GM04503 (cell line): ENCODE results near the gene OR2K2.
"Not testable (repeated sequence)": the region's sequence is repeated elsewhere in the genome, so short reads cannot be mapped to it uniquely, and the experiment has no call there.

Experiments
- DNase-seq: peaks from one replicate; pipeline ENCODE4 v3.0.0-alpha.2; 2012; ENCODE audit warnings: low read depth

The OR2K2 gene

GRCh38 chr9:111330124-111330523, at the start of gene OR2K2:
TSS of gene OR2K2 (minus strand) at chr9:111330224. CDS start at chr9:111328433, 1,791 bp downstream.
- DNase-seq, result no peak

- no peak for DNase-seq
Measured at GRCh38 chr9:111375817-111376564, 46.0 kb upstream of the OR2K2 start.

- no peak for DNase-seq
Measured at GRCh38 chr9:111375062-111375461, 45.0 kb upstream of the OR2K2 start.

GRCh38 chr9:111372297-111372696, 42.3 kb upstream of the OR2K2 start:
- no peak for DNase-seq

- no peak for DNase-seq
Measured at GRCh38 chr9:111366978-111367377, 37.0 kb upstream of the OR2K2 start.

GRCh38 chr9:111362526-111362925, 32.5 kb upstream of the OR2K2 start:
- no peak for DNase-seq

GRCh38 chr9:111360881-111361280, 30.9 kb upstream of the OR2K2 start:
- DNase-seq, result no peak

GRCh38 chr9:111356481-111357244, 26.6 kb upstream of the OR2K2 start:
- DNase-seq, result peak; percentile 75

- no peak for DNase-seq
Measured at GRCh38 chr9:111352545-111352944, 22.5 kb upstream of the OR2K2 start.

- no peak for DNase-seq
Measured at GRCh38 chr9:111350556-111350955, 20.5 kb upstream of the OR2K2 start.

- DNase-seq, result no peak
Measured at GRCh38 chr9:111349766-111350165, 19.7 kb upstream of the OR2K2 start.

GRCh38 chr9:111348821-111349271, 18.8 kb upstream of the OR2K2 start:
- DNase-seq, result no peak

- not testable (repeated sequence) for DNase-seq
Measured at GRCh38 chr9:111334318-111334863, 4.4 kb upstream of the OR2K2 start.

GRCh38 chr9:111320631-111321030, 9.4 kb downstream of the OR2K2 start:
- DNase-seq, result no peak

- DNase-seq, result peak; percentile 6
Measured at GRCh38 chr9:111316796-111317195, 13.2 kb downstream of the OR2K2 start.

GRCh38 chr9:111305914-111306313, 24.1 kb downstream of the OR2K2 start:
- DNase-seq, result no peak

GRCh38 chr9:111304000-111304399, 26.0 kb downstream of the OR2K2 start:
- not testable (repeated sequence) for DNase-seq

- DNase-seq, result no peak
Measured at GRCh38 chr9:111301195-111301594, 28.8 kb downstream of the OR2K2 start.

- no peak for DNase-seq
Measured at GRCh38 chr9:111300140-111300735, 29.8 kb downstream of the OR2K2 start.

GRCh38 chr9:111299599-111299966, 30.4 kb downstream of the OR2K2 start:
- DNase-seq, result not testable (repeated sequence)

GRCh38 chr9:111298731-111299598, 31.1 kb downstream of the OR2K2 start:
- DNase-seq, result no peak

GRCh38 chr9:111298111-111298510, 31.9 kb downstream of the OR2K2 start:
- DNase-seq, result no peak
